ENCODE results near the gene NKD1. TPM values are rescaled to one million over a fixed set of nuclear protein-coding genes. Genes with fewer than 3 reads are reported as not detected.

The NKD1 gene
- polyA plus RNA-seq, 1 experiment, result not detected

DNA sequence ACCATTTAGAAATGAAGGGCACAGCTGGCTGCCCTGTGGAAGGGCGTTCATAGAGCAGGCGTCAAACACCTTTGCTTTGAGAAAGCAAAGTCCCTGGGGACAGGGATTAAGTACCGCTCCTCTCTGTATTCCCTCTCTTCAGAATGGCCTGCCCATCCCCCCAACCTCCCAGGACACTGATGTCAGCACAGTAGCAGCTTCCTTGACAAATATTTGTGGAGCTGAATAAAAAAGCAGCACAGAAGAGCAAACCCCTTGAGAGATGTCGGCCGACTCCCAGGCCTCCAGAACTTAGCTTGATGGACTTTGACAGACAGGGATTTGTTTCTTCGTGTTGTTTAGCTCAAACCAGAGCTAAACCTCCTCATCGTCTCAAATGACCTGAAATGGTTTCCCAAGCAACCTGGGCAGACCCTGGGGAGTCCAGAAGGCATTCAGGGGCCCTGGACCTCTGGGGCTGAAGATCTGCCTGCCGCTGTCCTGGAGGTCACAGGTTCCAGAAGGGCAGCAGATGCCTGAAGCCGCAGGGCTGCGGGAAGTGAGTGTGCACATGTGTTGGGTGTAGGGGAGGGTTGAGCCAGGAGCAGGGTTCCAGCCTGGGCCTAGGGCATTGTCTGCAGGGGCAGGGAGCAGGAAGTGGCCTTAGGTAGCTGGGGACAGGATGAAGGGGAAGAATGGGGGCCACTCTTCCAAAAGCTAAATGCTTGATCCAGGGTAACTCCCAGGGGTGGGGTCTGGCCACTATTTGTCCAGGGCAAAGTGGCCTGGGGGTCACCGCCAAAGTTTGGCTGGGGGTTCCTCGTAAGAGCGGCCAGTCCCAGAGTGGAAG lies 42.3 kb upstream of the NKD1 start:
- Histone ChIP-seq H3K27me3 (ENCODE audit: control insufficient read depth, insufficient read depth, low read length) (peaks cover 3% of the 10 kb centered on the region), H3K9me3 (ENCODE audit: control insufficient read depth, insufficient read depth, low read length) (no peaks in the 10 kb centered on the region), H3K27ac (ENCODE audit: low read depth, low read length) (no peak overlapping the region), H3K4me3 (ENCODE audit: low read depth, low read length) (no peak overlapping the region)
- no peak for DNase-seq (ENCODE audit: low read depth, low spot score)
- ChIA-PET CTCF (interaction anchor here (1.1 to 1.3 kb wide), 2 partner anchors 160 to 300 kb away, joined by 3 read pairs; no protein-coding TSS in a partner anchor), POLR2A (no interaction called here)
- TF ChIP-seq, protein P1, sequence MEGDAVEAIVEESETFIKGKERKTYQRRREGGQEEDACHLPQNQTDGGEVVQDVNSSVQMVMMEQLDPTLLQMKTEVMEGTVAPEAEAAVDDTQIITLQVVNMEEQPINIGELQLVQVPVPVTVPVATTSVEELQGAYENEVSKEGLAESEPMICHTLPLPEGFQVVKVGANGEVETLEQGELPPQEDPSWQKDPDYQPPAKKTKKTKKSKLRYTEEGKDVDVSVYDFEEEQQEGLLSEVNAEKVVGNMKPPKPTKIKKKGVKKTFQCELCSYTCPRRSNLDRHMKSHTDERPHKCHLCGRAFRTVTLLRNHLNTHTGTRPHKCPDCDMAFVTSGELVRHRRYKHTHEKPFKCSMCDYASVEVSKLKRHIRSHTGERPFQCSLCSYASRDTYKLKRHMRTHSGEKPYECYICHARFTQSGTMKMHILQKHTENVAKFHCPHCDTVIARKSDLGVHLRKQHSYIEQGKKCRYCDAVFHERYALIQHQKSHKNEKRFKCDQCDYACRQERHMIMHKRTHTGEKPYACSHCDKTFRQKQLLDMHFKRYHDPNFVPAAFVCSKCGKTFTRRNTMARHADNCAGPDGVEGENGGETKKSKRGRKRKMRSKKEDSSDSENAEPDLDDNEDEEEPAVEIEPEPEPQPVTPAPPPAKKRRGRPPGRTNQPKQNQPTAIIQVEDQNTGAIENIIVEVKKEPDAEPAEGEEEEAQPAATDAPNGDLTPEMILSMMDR (IDR thresholded peaks at IDR 0.05; ENCODE audit: low read depth, low read length), result no peak

DNA sequence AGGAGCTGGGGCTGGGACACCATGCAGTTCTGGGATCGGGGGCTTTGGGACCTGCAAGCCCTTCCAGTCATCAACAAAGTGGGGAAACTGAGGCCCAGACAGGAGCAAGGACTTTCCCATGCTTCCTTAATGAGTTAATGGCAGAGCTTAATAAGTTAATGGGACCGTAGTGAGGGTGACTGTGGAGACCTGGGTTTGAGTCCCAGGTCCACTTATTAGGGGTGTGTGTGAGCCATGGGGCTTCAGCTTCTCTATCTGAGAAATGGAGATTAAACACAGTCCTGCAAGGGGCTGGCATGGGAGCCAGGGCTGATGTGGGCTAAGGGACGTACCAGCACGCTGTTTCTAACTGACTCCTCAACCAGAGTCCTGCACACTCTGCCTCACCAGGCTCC lies 41.7 kb upstream of the NKD1 start:
- POLR2A ChIA-PET, result no interaction called here
- H3K9me3 ChIP-seq (ENCODE audit: control insufficient read depth, insufficient read depth, low read length), result no peaks in the 10 kb centered on the region
- CTCF ChIA-PET, result interaction anchor here (1.1 kb wide), 1 partner anchor 300 kb away, joined by 3 read pairs; no protein-coding TSS in a partner anchor
- no peak for DNase-seq (ENCODE audit: low read depth, low spot score)
- H3K27me3 ChIP-seq (ENCODE audit: control insufficient read depth, insufficient read depth, low read length), result peaks cover 3% of the 10 kb centered on the region
- TF ChIP-seq, protein P1 (IDR thresholded peaks at IDR 0.05; ENCODE audit: low read depth, low read length), result no peak
- H3K27ac ChIP-seq (ENCODE audit: low read depth, low read length), result no peak overlapping the region
- no peak overlapping the region for H3K4me3 ChIP-seq (ENCODE audit: low read depth, low read length)

DNA sequence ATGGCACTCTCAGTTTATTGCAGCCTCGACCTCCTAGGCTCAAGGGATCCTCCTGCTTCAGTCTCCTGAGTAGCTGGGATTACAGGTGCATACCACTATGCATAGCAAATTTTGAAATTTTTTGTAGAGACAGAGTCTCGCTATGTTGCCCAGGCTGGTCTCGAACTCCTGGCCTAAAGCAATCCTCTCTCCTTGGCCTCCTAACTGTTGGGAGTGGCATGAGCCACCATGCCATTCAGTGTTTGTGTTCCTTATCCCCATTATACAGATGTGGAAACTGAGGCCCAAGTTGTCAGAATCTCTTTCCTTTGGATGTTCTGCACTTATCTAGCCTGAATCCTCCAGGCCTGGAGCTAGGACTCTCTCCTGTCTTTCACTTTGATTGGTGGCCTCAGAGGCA lies 40.8 kb upstream of the NKD1 start:
- H3K27me3 ChIP-seq (ENCODE audit: control insufficient read depth, insufficient read depth, low read length), result no peaks in the 10 kb centered on the region
- POLR2A ChIA-PET, result no interaction called here
- H3K9me3 ChIP-seq (ENCODE audit: control insufficient read depth, insufficient read depth, low read length), result no peaks in the 10 kb centered on the region
- CTCF ChIA-PET, result no interaction called here
- no peak overlapping the region for H3K4me3 ChIP-seq (ENCODE audit: low read depth, low read length)
- TF ChIP-seq, protein P1 (IDR thresholded peaks at IDR 0.05; ENCODE audit: low read depth, low read length), result no peak
- DNase-seq (ENCODE audit: low read depth, low spot score), result no peak
- H3K27ac ChIP-seq (ENCODE audit: low read depth, low read length), result no peak overlapping the region

DNA sequence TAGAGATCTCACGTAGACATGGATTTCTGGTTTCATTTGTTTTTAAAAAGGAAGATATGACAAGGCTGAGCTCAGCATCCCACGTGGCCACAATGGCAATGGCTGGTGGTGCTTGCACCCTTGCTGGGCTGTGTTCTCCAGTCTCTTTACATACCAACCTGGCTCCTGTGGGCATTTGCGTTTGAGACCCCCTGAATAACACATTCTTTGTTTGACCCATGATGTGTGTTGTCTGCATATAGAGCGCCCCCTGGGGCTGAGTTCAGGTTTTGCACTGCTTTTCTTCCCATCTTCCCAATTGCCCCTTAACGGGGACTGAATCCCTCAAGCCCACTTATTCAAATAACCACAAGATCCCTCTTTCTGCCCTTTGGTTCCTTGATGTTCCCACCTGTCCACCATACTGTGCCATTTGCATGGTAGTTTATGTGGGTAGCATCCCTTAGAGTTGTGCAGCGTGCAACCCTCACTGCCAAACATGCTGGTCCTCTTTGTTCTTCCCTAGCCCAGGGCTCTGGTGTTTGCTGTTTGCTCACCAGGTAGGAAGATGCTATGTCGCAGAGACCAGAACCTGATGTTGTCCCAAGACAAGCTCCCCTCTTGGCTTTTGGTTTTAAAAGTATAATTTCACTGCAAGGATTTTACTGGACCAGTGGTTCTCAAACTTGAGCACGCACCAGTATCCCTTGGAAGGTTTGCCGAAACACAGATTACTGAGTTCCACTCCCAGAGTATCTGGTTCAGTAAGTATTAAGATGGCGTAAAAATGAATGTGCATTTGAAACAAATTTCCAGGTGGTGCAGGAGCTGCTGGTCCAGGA lies 38.5 kb upstream of the NKD1 start:
- no peaks in the 10 kb centered on the region for H3K9me3 ChIP-seq (ENCODE audit: control insufficient read depth, insufficient read depth, low read length)
- no peak overlapping the region for H3K4me3 ChIP-seq (ENCODE audit: low read depth, low read length)
- no peak for DNase-seq (ENCODE audit: low read depth, low spot score)
- no peaks in the 10 kb centered on the region for H3K27me3 ChIP-seq (ENCODE audit: control insufficient read depth, insufficient read depth, low read length)
- H3K27ac ChIP-seq (ENCODE audit: low read depth, low read length), result no peak overlapping the region
- TF ChIP-seq, protein P1 (IDR thresholded peaks at IDR 0.05; ENCODE audit: low read depth, low read length), result peak; percentile 59
- POLR2A ChIA-PET, result no interaction called here
- CTCF ChIA-PET, result interaction anchor here (0.6 to 1.5 kb wide), 4 partner anchors 15 to 637 kb away, joined by 3 to 4 read pairs (median 4); no protein-coding TSS in a partner anchor
